SK-N-MC (cell line): ENCODE measurements around the gene PHF8.

Source experiments
- EZH2 ChIP-seq: fragments of 200-600 bp; sonication (generic); IDR thresholded peaks from one replicate; pipeline ENCODE4 v1.6.1; 2017; ENCODE audit warnings: antibody characterized with exemption
- FOXP2 ChIP-seq: optimal IDR thresholded peaks from 2 replicates; pipeline ENCODE3; 2011; ENCODE audit warnings: mild to moderate bottlenecking, moderate library complexity; ENCODE audit not compliant: insufficient read depth; ENCODE audit errors: extremely low read length, control extremely low read depth
- POLR2AphosphoS5 ChIP-seq: IDR thresholded peaks from 2 replicates; pipeline ENCODE4 v1.6.1; 2012; ENCODE audit warnings: mild to moderate bottlenecking, low read depth, low read length, borderline replicate concordance

DNA sequence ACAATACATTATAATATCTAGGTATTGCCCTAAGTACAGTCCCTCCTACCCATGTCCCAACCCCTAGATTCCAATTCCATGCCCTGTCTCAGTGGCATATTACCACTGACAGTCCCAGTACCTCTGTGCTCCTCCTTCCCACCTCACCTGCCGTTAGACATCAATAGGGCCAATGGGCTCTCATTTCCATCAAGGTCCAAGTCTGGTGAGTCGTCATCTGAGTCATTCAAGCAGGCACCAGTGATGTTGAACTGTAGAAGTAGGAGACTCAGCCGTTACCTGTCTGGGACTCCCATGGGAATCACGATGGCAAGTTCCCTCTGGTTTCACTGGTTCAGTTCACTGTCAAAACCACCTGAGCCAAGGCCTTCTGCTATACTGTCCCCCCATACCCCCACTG is 51.7 kb downstream of the PHF8 start:
- no peak for TF ChIP-seq EZH2
- no peak for TF ChIP-seq POLR2AphosphoS5
- TF ChIP-seq FOXP2: no peak
